Activated T-helper 2 cell treated with anti-CD3 and anti-CD28 coated beads, Interferon-gamma antibody, Interleukin-2, Interleukin-4, amounts not matched to agents 10 μg/mL and 5 μg/mL and 100 μg/mL, durations not matched to agents 14 hours and 24 hours and 36 hours (primary cell): Measurements from ENCODE around the gene NTM. TPM values are rescaled to one million over a fixed set of nuclear protein-coding genes. Genes with fewer than 3 reads are reported as not detected.

Experiments used
- DNase-seq: peaks from one replicate; pipeline ENCODE4 v3.0.0; 2021; ENCODE audit warnings: low spot score
- H3K27ac Mint-ChIP-seq: one replicate; pipeline ENCODE4 v1.8.0; 2021; ENCODE audit warnings: mixed read lengths
- H3K27me3 Mint-ChIP-seq: one replicate; pipeline ENCODE4 v1.8.0; 2021; ENCODE audit warnings: low read depth, mixed read lengths
- H3K36me3 Mint-ChIP-seq: one replicate; pipeline ENCODE4 v1.8.0; 2021; ENCODE audit warnings: low read depth, mixed read lengths
- H3K4me1 Mint-ChIP-seq: one replicate; pipeline ENCODE4 v1.8.0; 2021; ENCODE audit warnings: low read depth, mixed read lengths
- H3K4me3 Mint-ChIP-seq: one replicate; pipeline ENCODE4 v1.8.0; 2021; ENCODE audit warnings: low read depth, mild to moderate bottlenecking, moderate library complexity, mixed read lengths
- H3K9me3 Mint-ChIP-seq: one replicate; pipeline ENCODE4 v1.8.0; 2021; ENCODE audit warnings: mixed read lengths
- intact Hi-C: fragments of 100-400 bp; cut with micrococcal nuclease; formaldehyde crosslinking; loops from one replicate; pipeline ENCODE4 v1.15.1; 2023
- total RNA-seq: library from RNA; stranded (reverse); gene quantifications from 2 replicates; pipeline ENCODE4 v1.2.3, GENCODE V29; 2022

The NTM gene
- total RNA-seq, 1 donor from 2014 or later: not detected

DNA sequence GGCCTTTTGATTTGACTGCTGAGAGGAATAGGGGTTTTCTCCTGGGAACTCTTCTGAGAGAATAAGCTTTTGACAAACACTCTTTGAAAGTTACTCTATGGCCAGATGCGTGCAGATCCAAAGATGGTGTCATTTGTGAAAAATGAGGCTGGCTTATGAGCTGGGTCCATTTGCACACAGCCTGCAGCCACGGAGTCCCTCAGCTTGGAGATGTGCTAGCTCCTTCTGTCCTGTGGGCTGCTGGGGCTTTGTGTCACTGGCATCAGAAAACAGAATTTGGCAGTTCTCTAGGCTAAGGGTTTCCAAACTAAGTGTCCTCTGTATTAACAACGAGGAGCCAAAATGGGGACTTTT, 702.4 kb downstream of the NTM start:
- Mint-ChIP-seq H3K36me3 (no peaks in the 10 kb centered on the region), H3K4me3 (no peak overlapping the region), H3K27ac (no peak overlapping the region), H3K27me3 (no peaks in the 10 kb centered on the region), H3K4me1 (no peaks in the 10 kb centered on the region), H3K9me3 (peaks cover 4% of the 10 kb centered on the region)
- intact Hi-C loops: no loop called here
- no peak for DNase-seq

- Mint-ChIP-seq H3K4me1 (no peaks in the 10 kb centered on the region), H3K4me3 (no peak overlapping the region), H3K27ac (no peak overlapping the region), H3K27me3 (no peaks in the 10 kb centered on the region), H3K9me3 (peaks cover 4% of the 10 kb centered on the region), H3K36me3 (no peaks in the 10 kb centered on the region)
- intact Hi-C loops: no loop called here
- DNase-seq: no peak
Observed at GRCh38 chr11:132073787-132074186, 703.4 kb downstream of the NTM start.

DNA sequence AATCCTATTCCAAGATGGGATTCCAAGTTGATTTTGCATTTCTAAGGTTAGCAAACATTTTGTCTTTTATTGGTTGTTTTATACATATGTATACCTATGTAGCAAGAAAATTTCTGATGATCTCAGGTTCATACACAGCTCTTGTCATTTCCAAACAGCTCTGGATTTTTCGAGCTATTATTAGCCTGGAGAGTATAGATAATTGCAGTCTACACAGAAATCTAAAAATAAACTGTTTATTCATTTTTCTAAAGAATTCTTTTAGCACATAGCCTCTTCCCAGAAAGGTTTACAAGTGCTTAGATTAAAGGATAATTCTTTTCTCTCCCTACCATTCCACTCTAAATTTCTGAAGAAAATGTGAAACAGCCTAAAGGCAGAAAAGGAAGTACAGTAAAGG, 705.0 kb downstream of the NTM start:
- intact Hi-C loops: no loop called here
- no peaks in the 10 kb centered on the region for H3K4me1 Mint-ChIP-seq
- no peak for DNase-seq
- no peak overlapping the region for H3K27ac Mint-ChIP-seq
- no peaks in the 10 kb centered on the region for H3K27me3 Mint-ChIP-seq
- no peak overlapping the region for H3K4me3 Mint-ChIP-seq
- peaks cover 4% of the 10 kb centered on the region for H3K9me3 Mint-ChIP-seq
- H3K36me3 Mint-ChIP-seq: no peaks in the 10 kb centered on the region

- intact Hi-C loops: no loop called here
- H3K4me3 Mint-ChIP-seq: no peak overlapping the region
- peaks cover 7% of the 10 kb centered on the region for H3K9me3 Mint-ChIP-seq
Observed at GRCh38 chr11:132077416-132077815, 707.0 kb downstream of the NTM start.

DNA sequence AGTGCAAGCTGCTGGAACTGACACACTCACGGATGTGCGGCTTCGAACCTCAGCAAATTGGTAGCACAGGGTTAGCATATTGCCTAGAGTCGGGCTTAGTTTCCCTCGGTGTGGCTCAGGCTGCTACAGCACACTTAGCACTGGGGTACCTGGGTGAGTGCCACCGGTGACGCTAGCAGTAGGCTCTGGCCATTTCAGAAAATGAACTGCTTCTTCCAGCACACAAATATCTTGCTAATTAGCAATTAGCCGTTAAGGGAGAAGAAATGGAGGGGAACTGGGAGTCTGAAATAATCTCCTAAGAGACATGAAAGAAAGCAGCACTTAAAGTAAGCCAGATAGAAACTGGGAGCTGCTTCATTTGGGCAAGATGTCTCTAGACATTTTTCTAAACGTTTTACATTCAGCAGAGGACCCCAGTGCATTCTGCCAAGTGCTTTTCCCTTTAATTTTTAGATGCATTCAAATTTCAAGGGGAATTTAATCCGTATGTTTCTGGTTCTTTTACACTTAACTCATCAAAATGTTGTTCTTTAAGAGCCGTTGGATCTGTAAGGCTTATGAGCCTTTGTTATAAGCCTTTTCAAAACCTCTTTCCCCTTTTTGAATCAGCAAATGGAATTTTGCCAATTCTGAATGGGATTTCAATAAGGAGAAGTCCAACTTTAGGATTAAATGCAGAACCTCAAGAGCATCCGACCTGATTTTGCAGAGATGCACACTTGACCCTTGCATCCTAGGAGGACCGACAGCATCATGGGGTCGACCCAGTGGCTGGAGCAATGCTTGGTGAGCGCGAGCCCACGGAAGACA, 708.1 kb downstream of the NTM start:
- no peaks in the 10 kb centered on the region for H3K27me3 Mint-ChIP-seq
- no peak overlapping the region for H3K4me3 Mint-ChIP-seq
- H3K4me1 Mint-ChIP-seq: no peaks in the 10 kb centered on the region
- DNase-seq: no peak
- H3K36me3 Mint-ChIP-seq: no peaks in the 10 kb centered on the region
- peaks cover 6% of the 10 kb centered on the region for H3K9me3 Mint-ChIP-seq
- H3K27ac Mint-ChIP-seq: no peak overlapping the region
- intact Hi-C loops: no loop called here

More at GRCh38 chr11:132077416-132077815, 707.0 kb downstream of the NTM start:
- H3K27me3 Mint-ChIP-seq: no peaks in the 10 kb centered on the region
- no peak overlapping the region for H3K27ac Mint-ChIP-seq
- no peak for DNase-seq
- H3K36me3 Mint-ChIP-seq: no peaks in the 10 kb centered on the region
- H3K4me1 Mint-ChIP-seq: no peaks in the 10 kb centered on the region

DNA sequence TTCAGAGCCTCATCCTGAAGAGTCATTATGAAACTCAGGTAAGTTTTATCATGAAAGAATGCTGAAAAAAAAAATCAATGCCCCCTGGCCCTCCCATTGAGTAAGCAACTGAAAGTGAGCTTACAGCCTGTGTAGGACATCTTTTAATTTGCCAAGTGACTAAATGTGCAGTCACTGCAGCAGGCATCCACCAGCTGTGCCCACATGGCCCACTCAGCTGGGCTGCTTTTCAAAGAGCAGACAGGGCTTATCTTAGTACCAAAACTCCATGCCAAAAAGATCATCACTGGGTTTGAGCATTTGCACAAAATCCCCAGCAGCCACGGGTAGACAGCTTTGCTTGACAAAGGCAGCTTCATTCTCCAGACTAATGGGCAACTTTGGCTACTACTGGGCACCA, 709.7 kb downstream of the NTM start:
- Mint-ChIP-seq H3K36me3 (no peaks in the 10 kb centered on the region), H3K27ac (no peak overlapping the region), H3K4me1 (no peaks in the 10 kb centered on the region), H3K4me3 (no peak overlapping the region), H3K9me3 (peaks cover 6% of the 10 kb centered on the region), H3K27me3 (no peaks in the 10 kb centered on the region)
- intact Hi-C loops: no loop called here
- DNase-seq: no peak

DNA sequence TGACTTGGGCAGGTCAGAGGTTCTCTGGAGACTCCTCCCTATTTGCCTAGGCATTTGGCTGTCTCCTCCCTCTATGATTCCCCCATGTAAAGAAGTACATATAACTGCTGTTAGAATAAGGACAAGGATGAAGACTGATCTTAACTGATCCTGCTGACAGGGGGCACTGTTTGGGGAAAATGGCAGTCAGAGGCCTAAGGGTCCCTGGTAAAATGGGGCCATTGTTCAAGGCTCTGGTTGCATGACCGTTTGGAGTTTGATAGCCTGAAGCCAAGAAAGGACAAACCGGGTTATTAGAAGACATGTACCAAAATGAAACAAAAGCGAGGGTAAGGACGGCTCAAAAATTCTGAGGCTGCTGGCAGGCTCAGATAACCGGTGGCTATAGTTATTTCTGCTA, 712.2 kb downstream of the NTM start:
- no peak for DNase-seq
- H3K27me3 Mint-ChIP-seq: no peaks in the 10 kb centered on the region
- H3K36me3 Mint-ChIP-seq: no peaks in the 10 kb centered on the region
- H3K9me3 Mint-ChIP-seq: peaks cover 16% of the 10 kb centered on the region
- intact Hi-C loops: no loop called here
- H3K4me3 Mint-ChIP-seq: no peak overlapping the region
- H3K4me1 Mint-ChIP-seq: no peaks in the 10 kb centered on the region
- H3K27ac Mint-ChIP-seq: no peak overlapping the region

- H3K27me3 Mint-ChIP-seq: no peaks in the 10 kb centered on the region
- H3K4me1 Mint-ChIP-seq: no peaks in the 10 kb centered on the region
- H3K27ac Mint-ChIP-seq: no peak overlapping the region
- DNase-seq: no peak
- H3K36me3 Mint-ChIP-seq: no peaks in the 10 kb centered on the region
- intact Hi-C loops: no loop called here
- H3K9me3 Mint-ChIP-seq: peaks cover 19% of the 10 kb centered on the region
- H3K4me3 Mint-ChIP-seq: no peak overlapping the region
Observed at GRCh38 chr11:132084433-132084832, 714.0 kb downstream of the NTM start.

DNA sequence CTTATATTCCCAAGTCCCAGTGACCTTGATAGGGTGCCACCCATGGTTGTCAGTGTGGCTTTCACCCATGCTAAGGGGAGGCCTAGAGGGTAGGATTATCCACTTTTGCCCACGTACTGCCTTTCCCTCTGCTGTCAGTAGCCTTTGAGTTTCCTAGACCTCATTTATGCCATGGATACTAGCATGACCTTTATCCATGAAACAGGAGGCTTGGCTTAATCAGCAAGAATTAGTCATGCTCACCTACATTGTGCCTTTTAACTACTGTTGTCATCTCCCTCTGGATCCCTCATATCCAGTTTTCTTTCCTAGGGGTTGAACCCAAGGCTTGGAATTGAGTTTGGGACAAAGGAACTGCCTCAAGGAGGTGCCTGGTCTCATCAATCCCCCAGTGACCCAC, 716.7 kb downstream of the NTM start:
- Mint-ChIP-seq H3K27ac (no peak overlapping the region), H3K4me3 (no peak overlapping the region), H3K4me1 (no peaks in the 10 kb centered on the region), H3K9me3 (peaks cover 12% of the 10 kb centered on the region), H3K27me3 (no peaks in the 10 kb centered on the region), H3K36me3 (no peaks in the 10 kb centered on the region)
- intact Hi-C loops: no loop called here
- DNase-seq: no peak

- intact Hi-C loops: no loop called here
- no peak overlapping the region for H3K27ac Mint-ChIP-seq
- no peak for DNase-seq
- no peak overlapping the region for H3K4me3 Mint-ChIP-seq
- H3K27me3 Mint-ChIP-seq: no peaks in the 10 kb centered on the region
- H3K4me1 Mint-ChIP-seq: no peaks in the 10 kb centered on the region
- peaks cover 12% of the 10 kb centered on the region for H3K9me3 Mint-ChIP-seq
- H3K36me3 Mint-ChIP-seq: no peaks in the 10 kb centered on the region
Observed at GRCh38 chr11:132088551-132088950, 718.1 kb downstream of the NTM start.

DNA sequence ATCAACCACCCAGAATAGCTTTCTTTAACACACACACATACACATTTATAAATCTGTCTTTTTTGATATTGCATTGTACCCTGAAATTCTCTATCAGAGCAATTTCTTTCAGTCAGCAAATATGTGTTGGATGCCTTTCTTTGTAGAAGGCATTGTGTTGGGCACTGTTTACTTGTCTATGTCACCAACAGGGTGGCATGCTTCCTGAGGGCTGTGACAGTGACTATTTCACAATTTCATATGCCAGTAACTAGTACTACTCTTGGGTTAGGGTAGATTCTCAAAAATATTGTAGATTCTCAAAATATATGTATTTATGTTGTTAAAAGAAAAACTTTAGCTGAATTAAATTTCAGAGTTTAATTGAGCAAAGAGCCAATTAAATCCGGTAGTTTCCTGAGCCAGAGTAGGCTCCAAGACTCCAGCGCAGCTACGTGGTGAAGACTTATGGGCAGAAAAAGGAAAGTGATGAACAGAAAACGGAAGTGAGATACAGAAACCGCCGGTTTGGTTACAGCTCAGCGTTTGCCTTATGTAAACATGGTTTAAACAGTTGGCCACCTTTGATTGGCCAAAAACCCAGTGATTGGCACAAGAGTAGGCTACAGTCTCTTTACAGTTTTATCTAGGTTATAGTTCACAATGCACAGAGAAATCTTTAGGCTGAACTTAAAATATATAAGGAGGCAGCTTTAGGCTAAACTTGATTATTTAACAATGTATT, 723.3 kb downstream of the NTM start:
- Mint-ChIP-seq H3K27me3 (no peaks in the 10 kb centered on the region), H3K36me3 (no peaks in the 10 kb centered on the region), H3K4me1 (no peaks in the 10 kb centered on the region), H3K9me3 (peaks cover 4% of the 10 kb centered on the region), H3K27ac (no peak overlapping the region), H3K4me3 (no peak overlapping the region)
- intact Hi-C loops: no loop called here
- no peak for DNase-seq

DNA sequence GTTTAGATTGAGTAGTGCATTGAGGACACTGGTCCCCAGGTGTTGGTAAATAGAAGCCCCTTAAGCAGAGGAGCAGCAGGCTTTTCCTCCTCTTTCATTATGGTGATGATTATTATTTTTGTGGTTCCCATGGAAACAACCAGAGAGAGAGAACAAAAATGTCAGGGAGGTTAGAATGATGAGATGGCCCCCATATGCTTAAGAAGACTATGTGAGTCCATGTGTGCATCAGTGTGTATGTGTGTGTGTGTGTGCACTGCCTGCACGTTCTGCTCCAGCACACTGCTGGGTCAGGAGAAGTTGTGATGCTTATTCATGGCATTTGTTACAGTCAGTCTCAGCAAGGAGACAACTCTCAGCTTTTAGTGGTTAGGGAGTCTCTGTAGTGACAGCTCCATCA, 724.2 kb downstream of the NTM start:
- H3K36me3 Mint-ChIP-seq: no peaks in the 10 kb centered on the region
- no peaks in the 10 kb centered on the region for H3K4me1 Mint-ChIP-seq
- no peak for DNase-seq
- no peak overlapping the region for H3K4me3 Mint-ChIP-seq
- intact Hi-C loops: no loop called here
- no peak overlapping the region for H3K27ac Mint-ChIP-seq
- H3K27me3 Mint-ChIP-seq: no peaks in the 10 kb centered on the region
- peaks cover 4% of the 10 kb centered on the region for H3K9me3 Mint-ChIP-seq

- DNase-seq: no peak
- intact Hi-C loops: no loop called here
- Mint-ChIP-seq H3K9me3 (peaks cover 4% of the 10 kb centered on the region), H3K36me3 (no peaks in the 10 kb centered on the region), H3K27me3 (no peaks in the 10 kb centered on the region), H3K4me1 (no peaks in the 10 kb centered on the region), H3K27ac (no peak overlapping the region), H3K4me3 (no peak overlapping the region)
Observed at GRCh38 chr11:132095230-132096131, 725.1 kb downstream of the NTM start.
